ENCODE results near the gene FAM222A. TPM values are rescaled to one million over a fixed set of nuclear protein-coding genes. Genes with fewer than 3 reads are reported as not detected.

FAM222A gene
- total RNA-seq, 2 donors from 2014 or later: 0.68 to 2.9 TPM

GRCh38 chr12:109673379-109673778 lies 40.2 kb upstream of the FAM222A start:
- TF ChIP-seq, protein P1, sequence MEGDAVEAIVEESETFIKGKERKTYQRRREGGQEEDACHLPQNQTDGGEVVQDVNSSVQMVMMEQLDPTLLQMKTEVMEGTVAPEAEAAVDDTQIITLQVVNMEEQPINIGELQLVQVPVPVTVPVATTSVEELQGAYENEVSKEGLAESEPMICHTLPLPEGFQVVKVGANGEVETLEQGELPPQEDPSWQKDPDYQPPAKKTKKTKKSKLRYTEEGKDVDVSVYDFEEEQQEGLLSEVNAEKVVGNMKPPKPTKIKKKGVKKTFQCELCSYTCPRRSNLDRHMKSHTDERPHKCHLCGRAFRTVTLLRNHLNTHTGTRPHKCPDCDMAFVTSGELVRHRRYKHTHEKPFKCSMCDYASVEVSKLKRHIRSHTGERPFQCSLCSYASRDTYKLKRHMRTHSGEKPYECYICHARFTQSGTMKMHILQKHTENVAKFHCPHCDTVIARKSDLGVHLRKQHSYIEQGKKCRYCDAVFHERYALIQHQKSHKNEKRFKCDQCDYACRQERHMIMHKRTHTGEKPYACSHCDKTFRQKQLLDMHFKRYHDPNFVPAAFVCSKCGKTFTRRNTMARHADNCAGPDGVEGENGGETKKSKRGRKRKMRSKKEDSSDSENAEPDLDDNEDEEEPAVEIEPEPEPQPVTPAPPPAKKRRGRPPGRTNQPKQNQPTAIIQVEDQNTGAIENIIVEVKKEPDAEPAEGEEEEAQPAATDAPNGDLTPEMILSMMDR (IDR thresholded peaks at IDR 0.05): no peak
- DNase-seq (ENCODE audit: low spot score) (no peak), ATAC-seq (ENCODE audit: insufficient number of reproducible peaks, low FRiP score, low read depth) (no peak)
- Histone ChIP-seq H3K27me3 (replicated peaks; ENCODE audit: insufficient read depth) (no peaks in the 10 kb centered on the region), H3K27ac (no peak overlapping the region), H3K4me3 (no peak overlapping the region), H3K4me1 (ENCODE audit: control insufficient read depth in 1 of 2, low read depth in 2 of 2) (no peaks in the 10 kb centered on the region), H3K36me3 (no peaks in the 10 kb centered on the region), H3K9me3 (no peaks in the 10 kb centered on the region)

DNA sequence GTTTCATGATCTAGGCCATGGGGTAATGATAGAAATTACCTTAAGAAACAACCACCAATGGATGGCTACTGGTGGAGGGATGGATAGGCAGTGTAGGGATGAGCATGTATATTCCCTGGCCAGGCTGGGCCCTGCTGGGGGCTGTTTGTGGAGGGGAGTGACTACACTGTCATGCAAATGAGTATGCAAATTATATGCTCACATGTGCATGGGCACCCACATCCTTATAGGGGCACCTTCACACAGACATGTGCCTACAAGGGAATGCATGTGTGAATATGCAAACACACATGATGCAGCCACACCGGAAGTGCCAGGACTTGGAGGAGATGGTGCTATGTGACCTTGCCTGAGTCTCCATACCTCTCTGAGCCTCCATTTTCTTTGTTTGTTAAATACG lies 39.7 kb upstream of the FAM222A start:
- H3K4me1 ChIP-seq (ENCODE audit: control insufficient read depth in 1 of 2, low read depth in 2 of 2): no peaks in the 10 kb centered on the region
- no peak overlapping the region for H3K4me3 ChIP-seq
- DNase-seq (ENCODE audit: low spot score): no peak
- TF ChIP-seq, protein P1 (IDR thresholded peaks at IDR 0.05): no peak
- ATAC-seq (ENCODE audit: insufficient number of reproducible peaks, low FRiP score, low read depth): no peak
- H3K9me3 ChIP-seq: no peaks in the 10 kb centered on the region
- no peak overlapping the region for H3K27ac ChIP-seq
- H3K27me3 ChIP-seq (replicated peaks; ENCODE audit: insufficient read depth): no peaks in the 10 kb centered on the region
- H3K36me3 ChIP-seq: no peaks in the 10 kb centered on the region

- Histone ChIP-seq H3K27me3 (replicated peaks; ENCODE audit: insufficient read depth) (no peaks in the 10 kb centered on the region), H3K27ac (no peak overlapping the region), H3K36me3 (no peaks in the 10 kb centered on the region), H3K9me3 (no peaks in the 10 kb centered on the region), H3K4me1 (ENCODE audit: control insufficient read depth in 1 of 2, low read depth in 2 of 2) (no peaks in the 10 kb centered on the region), H3K4me3 (no peak overlapping the region)
- DNase-seq (ENCODE audit: low spot score) (no peak), ATAC-seq (ENCODE audit: insufficient number of reproducible peaks, low FRiP score, low read depth) (no peak)
- TF ChIP-seq, protein P1 (IDR thresholded peaks at IDR 0.05): no peak
These were observed 38.2 kb upstream of the FAM222A start for GRCh38 chr12:109675411-109675810.

DNA sequence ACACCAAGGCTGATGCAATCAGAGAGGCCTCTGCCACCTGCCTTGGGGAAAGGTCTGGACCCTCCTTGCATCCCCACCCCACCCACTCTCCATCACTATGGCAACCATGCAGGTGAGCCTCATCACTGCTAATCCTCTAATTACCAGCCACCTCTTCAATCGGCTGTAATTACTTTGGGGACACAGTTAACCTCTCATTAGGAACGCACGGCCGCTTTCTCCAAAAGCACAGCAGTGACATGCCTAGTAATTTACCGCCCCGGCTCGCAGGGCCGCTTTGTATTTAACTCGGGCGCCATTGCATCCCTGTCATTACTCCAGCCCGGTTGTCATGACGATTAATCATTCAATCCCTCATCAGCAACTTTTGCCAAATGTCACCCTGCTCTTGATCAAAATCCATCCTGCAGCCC lies 36.3 kb upstream of the FAM222A start:
- no peak overlapping the region for H3K4me3 ChIP-seq
- no peak overlapping the region for H3K27ac ChIP-seq
- DNase-seq (ENCODE audit: low spot score) (no peak), ATAC-seq (ENCODE audit: insufficient number of reproducible peaks, low FRiP score, low read depth) (no peak)
- no peaks in the 10 kb centered on the region for H3K4me1 ChIP-seq (ENCODE audit: control insufficient read depth in 1 of 2, low read depth in 2 of 2)
- H3K9me3 ChIP-seq: no peaks in the 10 kb centered on the region
- no peaks in the 10 kb centered on the region for H3K36me3 ChIP-seq
- TF ChIP-seq, protein P1 (IDR thresholded peaks at IDR 0.05): no peak
- no peaks in the 10 kb centered on the region for H3K27me3 ChIP-seq (replicated peaks; ENCODE audit: insufficient read depth)

- DNase-seq (ENCODE audit: low spot score) (no peak), ATAC-seq (ENCODE audit: insufficient number of reproducible peaks, low FRiP score, low read depth) (no peak)
- Histone ChIP-seq H3K9me3 (no peaks in the 10 kb centered on the region), H3K4me3 (no peak overlapping the region), H3K4me1 (ENCODE audit: control insufficient read depth in 1 of 2, low read depth in 2 of 2) (no peaks in the 10 kb centered on the region), H3K36me3 (no peaks in the 10 kb centered on the region), H3K27me3 (replicated peaks; ENCODE audit: insufficient read depth) (no peaks in the 10 kb centered on the region), H3K27ac (no peak overlapping the region)
- TF ChIP-seq, protein P1 (IDR thresholded peaks at IDR 0.05): no peak
These were observed 34.9 kb upstream of the FAM222A start for GRCh38 chr12:109678719-109679118.

Measured in thoracic aorta (tissue), 2 donors.